Fibroblast of skin of left quadriceps (primary cell): Measurements from ENCODE around the gene UBAC2.

ENCODE experiments used
- DNase-seq, 2 experiments: peaks; one replicate each; pipeline ENCODE4 v3.0.0-alpha.2; 2013; ENCODE audit warnings: low read depth in 2 of 2

The UBAC2 gene

DNA sequence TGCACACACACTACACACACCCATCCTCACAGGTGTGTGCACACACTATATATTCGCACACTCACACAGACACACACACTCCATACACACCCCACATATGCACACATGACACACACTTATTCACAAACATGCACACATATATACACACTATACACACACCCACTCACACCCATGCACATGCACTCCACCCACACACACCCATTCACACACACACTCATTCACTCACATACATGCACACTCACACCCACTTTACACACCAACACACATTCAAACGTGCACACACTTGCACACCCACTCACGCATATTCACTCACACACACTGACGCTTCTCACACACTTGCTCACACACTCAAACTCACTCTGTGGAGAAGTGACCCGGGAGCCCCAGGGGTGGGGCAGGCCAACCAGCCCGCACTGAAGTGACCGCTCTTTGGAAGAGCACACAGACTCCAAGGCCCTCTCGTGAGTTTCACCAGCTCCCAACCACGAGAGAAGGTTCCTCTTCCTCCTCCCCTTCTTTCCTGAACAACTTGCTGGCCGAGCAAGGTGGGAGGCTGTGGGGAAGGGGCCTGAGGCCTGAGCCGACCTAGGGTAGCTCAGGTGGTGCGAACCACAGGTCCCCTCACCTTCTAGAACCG is 214.5 kb downstream of the UBAC2 start:
- DNase-seq, result no peak

DNA sequence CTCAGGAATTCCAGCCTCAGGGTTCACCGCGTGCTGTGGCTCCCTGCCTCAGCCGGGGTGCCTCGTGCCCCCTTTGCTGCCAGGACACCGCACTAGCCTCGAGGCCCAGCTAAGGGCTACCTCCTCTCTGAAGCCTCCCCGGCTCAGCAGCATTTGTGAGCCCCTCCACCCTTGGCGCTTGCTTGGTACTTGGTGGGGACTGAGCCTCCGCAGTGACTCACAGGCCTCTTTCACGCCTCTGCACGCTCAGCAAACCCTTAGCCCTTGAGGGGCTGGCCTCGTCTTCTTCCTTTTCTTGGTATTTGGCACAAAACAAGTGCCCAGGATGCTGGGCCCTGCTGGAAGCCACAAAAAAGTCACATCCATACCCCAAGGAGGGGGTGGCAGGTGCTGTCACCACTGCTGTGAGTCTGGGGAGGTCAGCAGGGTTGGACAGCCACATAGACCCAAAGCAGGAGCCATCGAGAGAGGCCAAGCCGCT is 215.2 kb downstream of the UBAC2 start:
- DNase-seq, result no peak

DNA sequence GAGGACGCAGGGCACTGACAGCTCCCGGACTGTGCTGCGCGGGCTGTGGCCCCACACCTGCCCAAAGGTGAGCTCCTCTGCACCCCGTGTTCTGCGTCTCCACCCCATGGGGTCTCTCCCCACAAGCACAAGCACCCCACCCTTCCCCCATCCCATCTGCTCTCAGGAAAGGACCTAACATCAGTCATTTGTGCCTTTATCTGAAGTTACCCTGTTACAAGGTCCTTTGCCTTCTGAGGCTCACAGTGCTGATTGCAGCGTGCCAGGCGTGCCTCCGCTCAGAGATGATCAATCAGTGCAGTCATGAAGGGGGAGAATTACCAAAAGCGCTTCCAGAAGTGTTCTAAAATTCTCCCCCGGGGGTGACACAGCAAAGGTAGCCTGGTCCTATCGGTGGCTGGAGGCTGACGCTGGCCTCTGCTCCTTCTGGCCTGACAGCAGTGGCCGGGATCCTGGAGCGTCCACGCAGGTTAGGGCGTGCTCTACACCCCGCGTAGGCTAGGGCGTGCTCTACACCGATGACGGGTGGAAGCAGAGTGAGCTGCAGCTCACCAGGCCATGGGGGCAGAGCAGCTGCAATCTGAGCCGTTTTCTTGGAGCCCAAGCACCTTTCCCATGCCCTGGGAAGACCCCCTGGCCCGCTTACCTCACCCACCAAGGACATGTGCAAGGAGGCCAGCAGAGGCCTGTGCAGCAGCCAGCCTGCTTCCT is 215.9 kb downstream of the UBAC2 start:
- no peak for DNase-seq

DNA sequence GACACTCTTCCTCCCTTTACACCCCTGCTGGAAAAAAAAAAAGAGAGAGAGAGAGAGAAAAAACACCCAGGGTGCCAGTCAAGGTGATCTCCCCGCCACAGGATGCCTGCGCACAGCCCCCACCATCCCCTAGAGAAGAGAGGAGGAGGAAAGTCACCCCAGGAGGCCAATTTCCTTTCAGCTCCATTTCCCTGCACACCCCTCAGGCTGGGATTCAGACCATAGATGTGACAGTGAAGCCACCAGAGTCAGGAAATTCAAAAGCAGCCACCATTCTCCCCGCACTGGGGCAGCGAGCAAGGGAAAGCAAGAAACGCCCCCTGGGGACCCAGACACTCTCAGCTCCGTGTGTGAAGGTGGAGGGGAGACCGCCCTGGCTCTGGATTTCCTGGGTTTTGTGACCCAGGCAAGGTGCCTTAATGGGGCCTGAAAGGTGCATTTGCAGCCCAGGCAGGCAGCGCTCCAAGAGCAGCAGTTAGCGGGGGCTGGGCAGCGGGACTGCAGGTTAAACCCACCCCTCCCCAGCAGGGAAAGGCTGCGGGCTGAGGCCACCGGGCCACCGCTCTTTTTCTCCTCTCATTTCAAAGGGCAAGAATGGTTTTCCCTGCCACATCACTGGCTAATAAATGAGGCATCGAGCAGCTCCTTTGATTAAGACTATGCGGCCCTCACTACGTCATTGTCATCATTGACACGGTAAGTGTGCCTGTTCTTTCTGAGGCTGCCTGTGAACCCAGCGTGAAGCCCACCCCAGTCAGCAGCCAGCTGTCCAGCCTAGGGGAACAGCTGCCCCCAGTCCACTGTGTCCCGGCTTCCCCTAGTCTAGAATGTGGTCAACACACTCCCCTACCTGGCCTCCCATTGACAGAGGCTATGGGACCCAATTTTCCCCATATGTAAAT is 216.8 kb downstream of the UBAC2 start:
- DNase-seq, result no peak

DNA sequence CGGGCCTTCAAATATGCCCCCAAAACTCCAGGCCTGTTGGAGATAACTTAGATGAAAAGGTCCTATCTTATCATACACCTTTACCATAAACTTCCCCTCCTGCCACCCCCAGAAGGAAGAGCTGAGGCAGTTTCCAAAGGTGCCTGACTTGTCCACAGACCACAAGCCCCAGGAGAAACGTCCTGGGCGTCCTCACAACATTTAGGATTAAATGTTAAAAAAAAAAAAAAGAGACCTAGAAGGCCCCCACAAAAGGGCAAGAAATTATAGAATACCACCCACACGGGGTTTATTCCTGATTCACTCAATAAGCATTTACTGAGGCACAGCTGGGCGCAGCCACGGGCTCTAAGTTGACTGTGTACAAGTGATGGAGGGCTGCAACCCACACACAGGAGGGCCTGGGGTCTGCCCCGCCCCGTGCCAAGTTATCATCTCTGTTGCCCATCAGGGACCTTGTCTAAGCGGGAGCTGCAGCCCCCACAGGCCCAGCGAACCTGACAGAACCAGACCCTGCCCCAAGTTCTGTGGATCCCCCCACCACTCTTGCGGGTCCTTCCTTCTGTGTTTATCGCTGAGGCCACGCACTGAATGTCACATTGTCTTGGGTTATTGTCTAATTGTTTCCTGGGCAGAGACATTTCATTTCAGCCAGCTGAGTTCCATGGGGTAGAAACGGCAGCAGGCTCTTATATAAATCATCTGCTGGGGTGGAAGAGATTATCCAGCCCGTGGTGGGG is 217.6 kb downstream of the UBAC2 start:
- DNase-seq, result no peak

DNA sequence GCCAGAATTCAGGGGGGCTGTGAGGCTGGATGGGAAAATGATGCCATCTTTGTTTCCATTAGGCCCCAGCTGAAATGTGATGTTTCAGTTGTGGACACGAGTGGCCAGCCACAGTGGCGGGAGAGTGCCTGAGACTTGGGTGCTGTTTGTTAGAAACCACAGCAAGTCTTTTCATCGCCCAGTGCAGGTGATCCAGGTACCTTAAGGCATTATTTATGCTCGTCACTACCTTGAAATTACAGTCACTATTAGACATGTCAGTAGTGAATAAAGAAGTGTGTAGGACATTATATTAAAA is 218.1 kb downstream of the UBAC2 start:
- DNase-seq, result no peak

DNA sequence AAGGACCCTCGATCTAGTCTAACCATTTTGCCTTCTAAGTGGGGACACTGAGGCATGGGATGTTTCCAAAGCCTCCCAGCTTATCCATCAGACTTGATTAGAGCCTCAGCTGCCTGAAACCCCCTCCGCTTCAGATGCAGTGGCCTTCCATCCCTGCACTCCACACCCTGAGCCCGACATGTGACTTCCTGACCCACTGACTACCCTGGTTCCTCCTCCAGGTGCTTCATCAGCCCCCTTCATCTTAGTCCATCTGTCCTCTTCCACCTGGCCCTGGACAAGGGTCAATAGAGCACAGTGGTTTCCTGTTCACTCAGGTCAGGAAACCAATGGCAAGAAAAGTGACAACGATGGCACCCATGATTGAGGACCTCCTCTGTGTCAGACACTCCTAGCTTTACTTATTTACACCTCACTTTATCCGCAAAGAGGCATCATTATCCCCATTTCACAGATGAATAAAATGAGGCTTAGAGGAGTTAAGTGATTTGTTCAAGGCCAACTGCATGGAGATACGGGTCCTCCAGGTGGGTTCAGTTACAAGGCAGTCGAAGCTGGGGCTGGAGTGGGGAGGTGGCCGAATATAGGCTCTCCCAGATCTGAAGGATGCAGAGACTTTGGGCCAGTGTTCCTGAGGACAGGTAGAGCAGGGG is 219.1 kb downstream of the UBAC2 start:
- DNase-seq, result no peak

DNA sequence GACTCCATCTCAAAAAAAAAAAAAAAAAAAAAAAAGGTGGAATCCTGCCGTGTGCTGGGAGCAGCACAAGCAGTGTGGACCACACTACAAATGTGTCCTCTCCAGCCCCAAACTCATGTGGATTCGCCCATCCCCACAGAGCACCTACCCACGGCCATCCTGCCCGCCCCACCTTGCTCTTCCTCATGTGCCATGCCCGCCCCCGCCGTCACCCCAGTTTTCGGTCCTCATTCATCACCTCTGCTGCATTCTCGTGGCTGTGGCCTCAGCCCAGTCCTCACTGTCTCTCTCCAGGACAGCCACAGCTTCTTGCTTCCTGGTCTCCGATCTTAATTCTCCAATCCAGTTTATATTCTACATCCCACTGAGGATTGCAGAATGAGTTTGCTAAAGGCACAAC is 220.6 kb downstream of the UBAC2 start:
- no peak for DNase-seq

DNA sequence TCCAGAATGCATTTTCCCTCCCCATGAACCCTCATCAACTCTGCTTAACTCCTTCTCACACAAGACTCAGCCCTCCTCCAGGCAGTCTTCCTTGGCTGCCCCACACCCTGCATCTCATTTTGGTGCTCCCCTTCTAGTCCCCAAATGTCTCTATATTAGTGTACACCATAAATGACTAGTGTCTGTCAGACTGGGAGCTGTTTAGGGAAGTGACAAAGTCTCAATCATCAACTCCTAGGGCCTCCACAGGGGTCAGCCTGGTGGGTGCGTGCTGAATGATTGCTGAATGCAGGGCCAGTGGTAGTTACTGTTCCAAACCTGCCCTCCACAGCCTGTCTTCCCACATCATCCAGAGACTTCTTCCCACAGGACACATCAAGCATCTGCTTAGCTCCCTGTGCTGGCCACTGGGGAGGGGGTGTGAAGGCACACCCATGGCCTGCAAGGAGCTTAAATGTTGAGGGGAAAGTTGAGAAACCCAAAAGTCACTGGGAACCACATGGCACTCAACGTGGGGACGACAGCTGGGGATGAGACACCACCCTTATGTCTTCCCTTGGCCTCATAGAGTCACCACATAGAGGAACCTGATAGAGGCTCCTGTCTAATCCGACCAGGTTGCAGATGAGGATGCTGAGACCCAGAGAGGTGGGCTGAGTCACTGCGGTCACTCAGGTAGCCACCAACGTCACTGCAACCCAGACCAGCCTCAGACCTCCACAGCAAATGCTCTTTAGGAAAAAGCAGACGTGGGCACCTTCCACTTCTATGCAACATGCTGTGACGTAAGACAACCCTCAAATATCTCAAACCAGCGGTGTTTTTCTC is 221.3 kb downstream of the UBAC2 start:
- DNase-seq, result no peak

DNA sequence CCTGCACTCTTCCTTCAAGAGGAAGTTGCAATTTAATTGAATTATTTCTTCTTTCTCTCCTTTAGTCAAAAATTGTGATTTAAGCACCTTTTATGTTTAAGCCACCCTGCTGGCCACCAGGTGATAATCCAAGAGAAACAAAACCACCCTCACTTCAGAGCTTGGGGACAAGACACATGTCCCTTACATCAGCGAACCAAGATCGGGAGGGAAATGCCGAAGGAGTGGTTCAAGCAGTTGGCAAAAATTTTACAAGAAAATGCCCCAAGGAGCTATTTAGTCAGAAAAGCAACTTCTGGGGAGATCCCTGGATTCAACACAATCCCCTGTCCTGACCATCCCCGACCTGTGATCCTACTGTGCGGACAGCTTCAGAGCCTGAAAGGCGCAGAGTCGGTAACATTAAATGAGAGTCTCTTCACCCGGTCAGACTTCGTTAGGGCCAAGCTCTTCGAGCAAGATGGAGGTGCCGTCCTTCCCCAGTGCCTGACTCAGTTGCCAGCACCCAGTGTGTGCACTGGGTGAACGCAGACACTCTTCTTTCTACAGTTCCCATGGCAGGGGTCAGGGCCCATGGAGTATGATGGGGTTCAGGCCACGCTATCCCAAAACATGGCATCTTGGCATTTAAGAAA is 222.0 kb downstream of the UBAC2 start:
- DNase-seq, result no peak

DNA sequence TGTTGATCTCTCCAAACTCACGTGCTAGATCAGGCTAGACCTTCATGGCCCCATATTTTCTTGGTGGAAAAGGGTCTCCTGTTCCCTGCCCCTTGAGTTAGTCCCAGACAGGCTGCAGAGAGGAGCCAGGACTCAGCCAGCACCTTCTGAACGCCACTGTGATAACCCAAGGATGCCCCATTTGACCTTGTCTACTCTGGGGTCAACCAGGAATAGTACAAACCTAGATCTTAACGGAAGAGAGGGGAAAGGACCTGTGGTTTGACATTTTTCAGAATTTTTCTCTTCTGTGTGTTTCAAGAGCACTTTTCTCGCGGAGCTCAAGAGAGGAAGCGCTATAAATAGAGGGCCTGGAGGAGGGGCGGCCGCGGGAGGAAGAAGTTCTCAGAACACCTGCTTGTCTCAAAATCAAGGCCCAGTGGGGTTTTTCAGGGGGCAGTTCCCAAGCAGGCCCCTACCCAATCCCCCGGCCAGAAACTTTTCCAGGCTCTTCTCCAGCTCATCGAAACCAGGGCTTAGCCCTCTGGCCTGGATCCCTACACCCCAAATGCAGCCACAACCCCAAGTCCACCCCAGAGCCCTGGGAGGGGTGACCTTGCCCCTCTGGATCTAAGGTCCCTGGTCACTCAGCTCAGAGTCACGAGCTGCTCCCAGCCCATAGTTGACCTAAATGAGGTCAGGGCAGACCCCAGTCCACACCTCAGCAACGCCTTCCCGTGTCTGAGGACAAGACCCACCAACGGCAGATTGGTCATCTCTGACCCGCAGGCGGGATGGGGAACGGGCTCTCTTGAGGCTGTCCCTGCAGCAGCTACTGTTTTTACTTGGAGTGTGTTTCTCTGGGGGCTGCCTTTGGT is 225.1 kb downstream of the UBAC2 start:
- DNase-seq, result no peak

DNA sequence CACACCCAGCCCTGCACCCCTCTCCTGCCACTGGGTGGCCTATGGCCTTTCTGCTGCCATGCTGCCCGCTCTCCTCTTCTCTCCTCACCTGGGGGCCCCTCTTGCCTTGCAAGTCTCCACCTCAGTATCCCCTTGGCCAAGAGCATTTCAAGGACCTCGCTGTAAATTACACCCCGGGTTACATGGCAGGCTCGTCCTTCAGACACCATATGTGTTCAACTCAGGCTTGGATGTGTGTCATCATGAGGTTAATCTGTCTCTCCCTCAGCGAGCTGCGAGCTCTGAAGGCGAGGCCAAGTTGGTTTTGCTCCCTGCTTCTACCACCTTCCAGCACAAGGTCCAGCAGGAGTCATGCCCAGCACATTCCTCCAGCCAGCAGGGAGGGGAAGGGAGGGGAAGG is 225.8 kb downstream of the UBAC2 start:
- no peak for DNase-seq

DNA sequence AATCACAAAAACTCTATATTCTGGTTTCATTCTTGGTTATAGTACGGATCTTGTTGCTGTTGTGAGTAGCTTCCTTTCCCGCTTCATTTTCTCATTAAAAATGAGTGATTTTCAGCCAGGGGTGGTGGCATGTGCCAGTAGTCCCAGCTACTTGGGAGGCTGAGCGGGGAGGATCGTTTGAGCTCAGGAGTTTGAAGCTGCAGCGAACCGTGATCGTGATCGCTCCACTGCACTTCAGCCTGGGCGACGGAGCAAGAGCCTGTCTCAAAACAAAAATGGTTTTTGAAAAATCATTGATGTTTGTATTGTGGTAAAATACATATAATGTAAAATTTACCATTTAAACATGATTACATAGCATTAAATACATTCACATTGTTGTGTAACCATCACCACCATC is 229.0 kb downstream of the UBAC2 start:
- no peak for DNase-seq

DNA sequence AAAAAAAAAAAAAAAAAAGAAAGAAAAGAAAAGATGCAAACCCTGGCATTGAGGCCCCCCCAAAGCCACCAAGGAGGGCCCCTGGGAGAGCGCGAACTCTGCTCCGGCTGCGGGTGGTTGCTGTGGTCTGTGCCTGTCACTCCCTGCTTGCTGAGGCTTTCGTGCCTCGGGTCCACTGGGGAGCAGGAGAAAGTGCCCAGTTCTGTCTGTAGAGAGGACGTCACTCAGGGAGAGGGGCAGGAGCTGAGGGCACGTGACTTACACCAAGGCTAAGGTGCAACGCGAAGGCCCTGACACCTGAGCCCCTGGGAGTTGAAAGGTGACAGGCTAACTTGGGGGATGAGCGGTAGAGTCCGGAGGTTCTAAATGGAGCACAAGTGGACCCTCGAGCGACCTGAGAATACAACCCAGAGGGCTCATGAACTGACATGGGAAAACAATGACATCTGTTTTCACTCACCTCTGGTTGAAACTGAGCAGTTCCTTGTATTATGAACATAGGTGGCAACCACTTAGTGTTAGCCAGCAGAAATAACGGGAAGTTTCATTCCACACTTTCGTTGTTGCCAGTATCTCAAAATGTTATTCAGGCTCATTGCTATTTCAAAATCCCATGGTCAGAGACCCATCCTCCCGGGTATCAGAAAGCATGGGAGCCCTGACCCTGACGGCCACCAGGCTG is 231.4 kb downstream of the UBAC2 start:
- no peak for DNase-seq

DNA sequence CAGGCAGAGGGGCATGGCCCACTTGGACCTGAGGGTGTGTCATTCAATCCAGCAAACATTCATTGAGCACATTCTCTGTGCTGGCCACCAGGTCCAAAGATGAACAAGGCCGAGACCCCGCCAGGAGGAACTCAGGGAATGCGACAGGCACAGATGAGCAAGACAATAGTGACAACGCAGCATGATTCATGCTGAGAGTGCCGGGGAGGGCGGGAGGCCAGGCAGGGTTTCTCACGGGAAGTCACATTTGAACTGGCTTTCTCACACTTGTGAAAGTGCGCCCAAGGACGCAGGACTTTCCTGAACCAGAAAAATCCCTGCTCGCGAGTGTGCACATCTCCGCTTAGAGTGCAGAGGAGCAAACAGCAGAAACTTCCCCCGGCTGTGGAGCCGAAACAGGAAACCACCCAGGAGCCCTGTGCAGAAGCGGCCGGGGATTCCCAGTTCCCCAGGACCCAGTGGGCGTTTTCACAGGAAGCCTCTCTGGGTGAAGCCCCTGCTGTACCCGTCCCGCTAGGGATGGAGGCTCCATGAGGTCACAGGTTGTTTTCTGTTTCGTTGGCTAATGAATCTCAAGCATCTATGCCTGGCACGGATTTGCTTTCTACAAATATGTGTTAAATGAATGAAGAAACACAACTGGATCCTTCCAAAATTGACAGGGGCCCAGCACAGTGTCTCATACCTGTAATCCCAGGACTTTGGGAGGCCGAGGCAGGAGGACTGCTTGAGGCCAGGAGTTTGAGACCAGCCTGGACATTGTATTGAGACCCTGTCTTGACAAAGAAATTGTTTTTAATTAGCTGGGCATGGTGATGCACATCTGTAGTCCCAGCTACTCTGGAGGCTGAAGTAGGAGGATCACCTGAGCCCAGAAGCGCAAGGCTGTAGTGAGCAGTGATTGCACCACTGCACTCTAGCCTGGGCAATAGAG is 232.2 kb downstream of the UBAC2 start:
- no peak for DNase-seq

DNA sequence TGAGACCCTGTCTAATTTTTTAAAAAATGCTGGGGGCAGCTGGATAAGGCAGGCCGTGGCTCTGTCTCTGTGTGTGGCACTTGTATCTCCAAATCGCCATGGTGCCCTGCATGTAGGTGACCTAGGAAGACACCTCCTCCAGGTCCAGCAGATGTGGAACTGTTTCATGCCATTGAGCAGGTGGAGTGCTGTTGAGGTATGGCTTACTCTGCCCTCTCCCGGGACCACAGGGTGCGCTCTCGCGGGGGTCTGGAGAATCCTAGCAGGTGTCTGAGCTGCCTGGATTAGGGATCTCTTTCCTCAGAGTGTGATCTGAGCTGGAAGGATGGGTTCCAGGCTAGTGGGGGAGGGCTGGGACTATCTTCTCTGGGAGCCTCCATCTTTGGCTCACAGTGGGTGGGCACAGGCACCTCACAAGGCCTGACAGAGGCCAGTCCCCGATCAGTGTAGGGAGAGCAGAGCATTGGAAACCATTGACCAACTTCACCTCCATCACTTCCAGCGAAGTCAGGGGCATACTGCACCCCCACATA is 233.0 kb downstream of the UBAC2 start:
- no peak for DNase-seq

DNA sequence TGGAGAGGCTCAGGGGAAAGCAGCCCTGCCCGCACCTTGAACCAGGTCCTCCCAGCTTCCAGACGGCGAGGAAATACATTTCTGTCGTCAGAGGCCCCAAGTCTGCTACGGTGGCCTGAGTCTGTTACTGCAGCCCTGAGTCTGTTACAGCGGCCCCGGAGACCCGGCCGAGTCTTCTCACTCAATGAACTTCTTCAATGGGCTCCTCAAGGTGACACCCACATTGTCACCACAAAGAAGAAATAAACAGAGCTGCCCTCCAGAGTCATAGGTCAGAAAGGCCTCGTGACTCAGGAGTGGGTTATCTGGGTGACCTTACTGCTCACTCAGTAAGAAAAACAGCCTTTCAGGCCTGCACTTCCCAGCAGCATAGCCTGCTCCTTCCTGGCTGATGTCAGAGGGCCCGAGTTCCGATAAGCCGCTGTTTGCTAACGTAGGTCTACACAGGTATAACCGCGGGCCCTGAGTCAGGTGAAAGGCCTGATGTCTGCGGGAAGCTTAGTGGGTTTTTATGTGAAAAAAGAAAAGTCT is 233.7 kb downstream of the UBAC2 start:
- DNase-seq, result no peak
